ACHN (cell line): ENCODE results near the gene NUBP2.

ENCODE experiments used
- DNase-seq: peaks from one replicate; pipeline ENCODE4 v3.0.0-alpha.2; 2015
- in situ Hi-C: cut with HindIII; loops from 2 replicates; pipeline ENCODE4 v1.10.0; 2017; ENCODE audit warnings: low sequenced_read_pairs, low pct_ligation_motif_present, low pct_unique_long_range_greater_than_20kb

The NUBP2 gene

GRCh38 chr16:1769402-1770300 lies 13.1 kb upstream of the NUBP2 start:
- no peak for DNase-seq
- in situ Hi-C loops: no loop called here

GRCh38 chr16:1770328-1771187 lies 12.2 kb upstream of the NUBP2 start:
- peak; percentile 39 for DNase-seq
- in situ Hi-C loops: no loop called here

GRCh38 chr16:1771188-1771863 lies 11.4 kb upstream of the NUBP2 start, which contains the start of gene NME3:
Gene NME3, minus strand, starts transcription at chr16:1771543. Its CDS starts 9 bp downstream, at chr16:1771534.
- peak; percentile 80 for DNase-seq
- in situ Hi-C loops: no loop called here

GRCh38 chr16:1771864-1772361 lies 10.8 kb upstream of the NUBP2 start:
- no peak for DNase-seq
- in situ Hi-C loops: no loop called here

GRCh38 chr16:1772362-1772907 lies 10.3 kb upstream of the NUBP2 start, which contains the start of gene EME2:
Gene EME2, plus strand, starts transcription at chr16:1772810. Its CDS starts 418 bp downstream, at chr16:1773228.
- in situ Hi-C loops: no loop called here
- DNase-seq: peak; percentile 56

- in situ Hi-C loops: no loop called here
- peak; percentile 93 for DNase-seq
Observed at GRCh38 chr16:1772908-1773702, 9.7 kb upstream of the NUBP2 start, which contains the start of gene MRPS34. Gene MRPS34, minus strand, starts transcription at chr16:1773134. Its CDS starts 15 bp downstream, at chr16:1773119.

- peak; percentile 61 for DNase-seq
- in situ Hi-C loops: no loop called here
Observed at GRCh38 chr16:1773703-1774447, 8.9 kb upstream of the NUBP2 start.

GRCh38 chr16:1774448-1774780 lies 8.3 kb upstream of the NUBP2 start:
- in situ Hi-C loops: no loop called here

GRCh38 chr16:1775006-1775845 lies 7.5 kb upstream of the NUBP2 start:
- no peak for DNase-seq
- in situ Hi-C loops: no loop called here

More at GRCh38 chr16:1774448-1774780, 8.3 kb upstream of the NUBP2 start:
- DNase-seq: no peak

- DNase-seq: no peak
- in situ Hi-C loops: no loop called here
Observed at GRCh38 chr16:1775846-1776671, 6.7 kb upstream of the NUBP2 start.

- in situ Hi-C loops: no loop called here
- no peak for DNase-seq
Observed at GRCh38 chr16:1776672-1776955, 6.1 kb upstream of the NUBP2 start.

- in situ Hi-C loops: no loop called here
- DNase-seq: no peak
Observed at GRCh38 chr16:1776991-1777374, 5.8 kb upstream of the NUBP2 start.

- in situ Hi-C loops: no loop called here
Observed at GRCh38 chr16:1777375-1778199, 5.2 kb upstream of the NUBP2 start.

GRCh38 chr16:1778200-1779179 lies 4.3 kb upstream of the NUBP2 start:
- in situ Hi-C loops: no loop called here
- no peak for DNase-seq

More at GRCh38 chr16:1777375-1778199, 5.2 kb upstream of the NUBP2 start:
- DNase-seq: no peak
